GM12878 (cell line): ENCODE data around the gene PPP4R1. TPM values are rescaled to one million over a fixed set of nuclear protein-coding genes. Genes with fewer than 3 reads are reported as not detected.

ENCODE experiments used
- ATAC-seq: fragments of 200-7000 bp; cut with Tn5 transposase; 3 replicates; pipeline ENCODE4 v1.9.1; 2020; ENCODE audit warnings: mild to moderate bottlenecking, moderate library complexity
- BruUV-seq: library from RNA; stranded (reverse); fragments of 400-500 nt; replicated peaks from 2 replicates; lab custom pipeline; 2021; lab: Mats Ljungman, UMichigan
- CTCF ChIA-PET: fragments of 300-600 bp; sonication (Branson Sonifier 250); formaldehyde crosslinking; extraction: SDS; loops from one replicate; lab custom pipeline; 2021; ENCODE audit warnings: inconsistent platforms; lab: Yijun Ruan, JAX
- POLR2A ChIA-PET: fragments of 350-600 bp; formaldehyde crosslinking; extraction: SDS; loops from one replicate; lab custom pipeline; 2021; ENCODE audit warnings: inconsistent platforms; lab: Charles Lee
- RAD21 ChIA-PET: fragments of 300-600 bp; sonication (Branson Sonifier 250); formaldehyde crosslinking; loops from one replicate; lab custom pipeline; 2023; ENCODE audit warnings: antibody characterized with exemption; ENCODE audit not compliant: unreplicated experiment; lab: Charles Lee
- SMC1A ChIA-PET: fragments of 300-600 bp; sonication (Branson Sonifier 250); formaldehyde crosslinking; loops from one replicate; lab custom pipeline; 2023; ENCODE audit not compliant: unreplicated experiment, uncharacterized antibody; lab: Charles Lee
- DNase-seq: peaks from one replicate; pipeline ENCODE4 v3.0.0-alpha.2; 2011; ENCODE audit warnings: low read depth, low spot score
- FAIRE-seq: peaks from 3 replicates; lab custom pipeline; 2011; peaks lifted over from hg19 to GRCh38; lab: Jason Lieb, UNC
- H2AFZ ChIP-seq: 2 replicates; pipeline ENCODE4 v1.6.0; 2011; ENCODE audit warnings: low read depth, low read length, control low read depth; ENCODE audit not compliant: control insufficient read depth
- H3K27ac ChIP-seq: 2 replicates; pipeline ENCODE4 v1.5.1; 2011; ENCODE audit warnings: control low read depth; ENCODE audit not compliant: control insufficient read depth, insufficient read depth
- H3K27me3 ChIP-seq, 2 experiments: replicated peaks in 1 of 2; 2 replicates each; pipeline versions ENCODE4 v1.6.0 to v1.6.1; 2011; ENCODE audit warnings: low read length in 1 of 2; ENCODE audit not compliant: control insufficient read depth in 2 of 2, insufficient read depth in 2 of 2
- H3K36me3 ChIP-seq, 2 experiments: 2 replicates each; pipeline ENCODE4 v1.5.1; 2011; ENCODE audit warnings: low read length in 1 of 2; ENCODE audit not compliant: control insufficient read depth in 2 of 2, insufficient read depth in 2 of 2
- H3K4me1 ChIP-seq: 2 replicates; pipeline ENCODE4 v1.6.1; 2011; ENCODE audit warnings: mild to moderate bottlenecking, low read length, moderate library complexity, mixed read lengths; ENCODE audit not compliant: control insufficient read depth, insufficient read depth
- H3K4me2 ChIP-seq: 2 replicates; pipeline ENCODE4 v1.6.0; 2011; ENCODE audit warnings: control low read depth; ENCODE audit not compliant: control insufficient read depth, insufficient read depth
- H3K4me3 ChIP-seq: fragments of 200-600 bp; sonication (generic); 2 replicates; pipeline ENCODE4 v1.5.1; 2016
- H3K79me2 ChIP-seq: 2 replicates; pipeline ENCODE4 v1.6.0; 2011; ENCODE audit warnings: low read length; ENCODE audit not compliant: control insufficient read depth, insufficient read depth
- H3K9ac ChIP-seq: 2 replicates; pipeline ENCODE4 v1.8.0; 2011; ENCODE audit warnings: low read length, control low read depth, mixed read lengths; ENCODE audit not compliant: control insufficient read depth, insufficient read depth
- H3K9me3 ChIP-seq: replicated peaks from 3 replicates; pipeline ENCODE4 v1.5.1; 2011; ENCODE audit warnings: mild to moderate bottlenecking, low read length; ENCODE audit not compliant: control insufficient read depth, insufficient read depth
- H4K20me1 ChIP-seq: 2 replicates; pipeline ENCODE4 v1.6.0; 2011; ENCODE audit not compliant: control insufficient read depth, insufficient read depth
- ATF7 ChIP-seq: fragments of 450-650 bp; IDR thresholded peaks from 2 replicates; pipeline ENCODE4 v1.6.1; 2016; ENCODE audit warnings: low read depth, mild to moderate bottlenecking
- CTCF ChIP-seq, 3 experiments: IDR thresholded peaks in 2 of 3; conservative IDR thresholded peaks in 1 of 3; 2 replicates each; pipeline ENCODE4 v1.5.1; 2011; ENCODE audit warnings: low read depth in 3 of 3, low read length in 3 of 3, mild to moderate bottlenecking in 3 of 3, control low read depth in 2 of 3, moderate library complexity in 2 of 3, inconsistent platforms in 1 of 3, mixed read lengths in 1 of 3; ENCODE audit not compliant: control insufficient read depth in 2 of 3, insufficient read depth in 1 of 3; ENCODE audit errors: extremely low read depth in 1 of 3
- ETV6 ChIP-seq, 2 experiments: fragments of 450-650 bp in 1 of 2; IDR thresholded peaks in 1 of 2; conservative IDR thresholded peaks in 1 of 2; 2 replicates each; pipeline ENCODE4 v1.6.1; 2014; ENCODE audit warnings: antibody characterized with exemption in 1 of 2, borderline replicate concordance in 1 of 2, low read depth in 1 of 2, mild to moderate bottlenecking in 1 of 2, moderate library complexity in 1 of 2
- GABPA ChIP-seq: IDR thresholded peaks from 2 replicates; pipeline ENCODE4 v1.6.1; 2014; ENCODE audit warnings: antibody characterized with exemption, low read depth, mild to moderate bottlenecking, inconsistent platforms
- HDAC6 ChIP-seq: fragments of 200-600 bp; sonication (generic); IDR thresholded peaks from one replicate; pipeline ENCODE4 v1.8.0; 2017; ENCODE audit warnings: antibody characterized with exemption; ENCODE audit not compliant: unreplicated experiment
- IKZF1 ChIP-seq: fragments of 450-650 bp; conservative IDR thresholded peaks from 2 replicates; pipeline ENCODE4 v1.6.1; 2017; ENCODE audit warnings: antibody characterized with exemption, mild to moderate bottlenecking
- NR2C2 ChIP-seq: IDR thresholded peaks from 2 replicates; pipeline ENCODE4 v1.6.1; 2011; ENCODE audit warnings: borderline replicate concordance, low read depth; ENCODE audit not compliant: control insufficient read depth, insufficient read length
- NR2F1 ChIP-seq: fragments of 450-650 bp; conservative IDR thresholded peaks from 2 replicates; pipeline ENCODE4 v1.6.1; 2017; ENCODE audit warnings: mild to moderate bottlenecking
- NRF1 ChIP-seq: conservative IDR thresholded peaks from 2 replicates; pipeline ENCODE4 v1.6.1; 2011; ENCODE audit warnings: mild to moderate bottlenecking, low read depth, low read length, improper control_type of control experiment
- POLR2A ChIP-seq: IDR thresholded peaks from 2 replicates; pipeline ENCODE4 v1.6.1; 2011; ENCODE audit warnings: low read depth, mild to moderate bottlenecking, low read length
- SIN3A ChIP-seq: IDR thresholded peaks from 2 replicates; pipeline ENCODE4 v1.6.1; 2012; ENCODE audit warnings: low read depth, low read length, improper control_type of control experiment
- TCF3 ChIP-seq: IDR thresholded peaks from 2 replicates; pipeline ENCODE4 v1.6.1; 2012; ENCODE audit warnings: low read depth, mild to moderate bottlenecking, low read length, borderline replicate concordance; ENCODE audit not compliant: insufficient read depth
- ZBTB11 ChIP-seq: fragments of 450-650 bp; formaldehyde crosslinking; IDR thresholded peaks from 2 replicates; pipeline ENCODE4 v1.5.0; 2022; ENCODE audit warnings: mild to moderate bottlenecking, missing genetic modification characterization
- ZNF207 ChIP-seq: fragments of 450-650 bp; IDR thresholded peaks from 2 replicates; pipeline ENCODE4 v1.6.1; 2014; ENCODE audit warnings: antibody characterized with exemption, mild to moderate bottlenecking, borderline replicate concordance
- WGBS: methylation state at CpG from one replicate; pipeline ENCODE4 v1.1.6; 2016; ENCODE audit warnings: low lambda C conversion rate; ENCODE audit not compliant: insufficient replicate concordance, insufficient coverage; ENCODE audit errors: missing lambda C conversion rate; 5-methylcytosine and 5-hydroxymethylcytosine counted together
- in situ Hi-C: fragments of 300-500 bp; cut with MboI; formaldehyde crosslinking; loops from 9 replicates; pipeline ENCODE4 v1.14.3; 2018; ENCODE audit warnings: mixed read lengths
- intact Hi-C: fragments of 100-400 bp; cut with micrococcal nuclease; formaldehyde crosslinking; loops from one replicate; pipeline ENCODE4 v1.14.2; 2022; ENCODE audit not compliant: unreplicated experiment
- polyA plus RNA-seq, 11 experiments: library from polyadenylated mRNA; depleted of rRNA in 4 of 11; unstranded in 6 of 11; stranded (reverse) in 5 of 11; fragments of >200 nt; fragmentation: Nextera tagmentation in 4 of 11; fragmentation: Illumina TruSeq in 1 of 11; extraction: Ambion mirVana in 4 of 11; extraction: Trizol in 1 of 11; gene quantifications; 1 replicate in 1 of 11; 2 replicates in 10 of 11; pipeline versions ENCODE4 v1.2.1 to v1.2.3, GENCODE V29; 2011 to 2016; ENCODE audit warnings: inconsistent platforms in 2 of 11, missing spikeins in 2 of 11, low read depth in 1 of 11
- total RNA-seq, 4 experiments: library from RNA; depleted of rRNA in 3 of 4; stranded (reverse); fragments of >200 nt in 3 of 4; fragmentation: Illumina TruSeq in 1 of 4; extraction: Trizol in 1 of 4; gene quantifications; 2 replicates each; pipeline versions ENCODE4 v1.2.1 to v1.2.3, GENCODE V29; 2013 to 2021
- TF ChIP-seq, protein P1 (sequence below): fragments of 450-650 bp; IDR thresholded peaks from 2 replicates; pipeline ENCODE4 v1.6.1; 2017; ENCODE audit warnings: antibody characterized with exemption, mild to moderate bottlenecking, moderate library complexity

Gene PPP4R1
- total and polyA plus RNA-seq, 10 of the 15 experiments (the other 5 are each of a cell fraction or from before 2014, with no cell fraction given) = 10.9 to 44.4 (median 26.0) TPM

DNA sequence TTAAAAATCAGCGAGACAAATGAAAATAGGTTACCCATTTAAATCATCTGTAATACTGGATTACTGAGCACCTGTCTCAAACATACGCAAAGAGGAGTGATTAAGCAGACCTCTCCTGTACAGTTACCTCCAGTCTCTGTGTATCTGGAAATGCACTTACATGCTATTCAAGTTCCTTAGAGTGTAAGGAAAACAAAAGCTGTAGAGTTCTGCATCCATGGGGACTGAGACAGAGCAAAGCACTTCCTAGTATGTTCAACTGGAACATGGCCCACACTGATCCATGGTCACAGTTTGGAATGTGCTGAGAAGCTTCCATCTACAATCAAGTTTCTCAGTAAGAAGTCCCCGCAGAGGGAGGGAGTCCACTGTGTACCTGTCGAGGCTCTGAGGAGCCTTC is 63.9 kb downstream of the PPP4R1 start:
- H3K9me3 ChIP-seq = no peaks in the 10 kb centered on the region
- in situ Hi-C loops = no loop called here
- intact Hi-C loops = no loop called here
- POLR2A ChIA-PET = interaction anchor here (0.9 kb wide), 1 partner anchor 12 kb away, joined by 4 read pairs; no protein-coding TSS in a partner anchor
- no peak overlapping the region for H3K9ac ChIP-seq
- H3K36me3 ChIP-seq = peaks cover 3 to 16% of the 10 kb centered on the region in 2 experiments; a peak in 3 of 4 replicates
- H3K79me2 ChIP-seq = no peaks in the 10 kb centered on the region
- RAD21 ChIA-PET = no interaction called here
- no peak overlapping the region for H3K27ac ChIP-seq
- no peaks in the 10 kb centered on the region for H3K4me1 ChIP-seq
- SMC1A ChIA-PET = interaction anchor here (1.7 kb wide), 1 partner anchor 18 kb away, joined by 5 read pairs; no protein-coding TSS in a partner anchor
- WGBS = 97% methylated on average over 4 of the region's 4 CpGs
- H3K4me3 ChIP-seq = no peak overlapping the region
- H3K4me2 ChIP-seq = no peak overlapping the region
- DNase-seq (no peak), FAIRE-seq (no peak), ATAC-seq (no peak)
- no peak overlapping the region for H2AFZ ChIP-seq
- H3K27me3 ChIP-seq = no peaks in the 10 kb centered on the region
- no peaks in the 10 kb centered on the region for H4K20me1 ChIP-seq
- CTCF ChIA-PET = no interaction called here
- BruUV-seq = no TSS peak
- TF ChIP-seq TCF3 = no peak
- no peak for TF ChIP-seq HDAC6
- no peak for TF ChIP-seq GABPA
- TF ChIP-seq NR2C2 = no peak
- TF ChIP-seq, protein P1, sequence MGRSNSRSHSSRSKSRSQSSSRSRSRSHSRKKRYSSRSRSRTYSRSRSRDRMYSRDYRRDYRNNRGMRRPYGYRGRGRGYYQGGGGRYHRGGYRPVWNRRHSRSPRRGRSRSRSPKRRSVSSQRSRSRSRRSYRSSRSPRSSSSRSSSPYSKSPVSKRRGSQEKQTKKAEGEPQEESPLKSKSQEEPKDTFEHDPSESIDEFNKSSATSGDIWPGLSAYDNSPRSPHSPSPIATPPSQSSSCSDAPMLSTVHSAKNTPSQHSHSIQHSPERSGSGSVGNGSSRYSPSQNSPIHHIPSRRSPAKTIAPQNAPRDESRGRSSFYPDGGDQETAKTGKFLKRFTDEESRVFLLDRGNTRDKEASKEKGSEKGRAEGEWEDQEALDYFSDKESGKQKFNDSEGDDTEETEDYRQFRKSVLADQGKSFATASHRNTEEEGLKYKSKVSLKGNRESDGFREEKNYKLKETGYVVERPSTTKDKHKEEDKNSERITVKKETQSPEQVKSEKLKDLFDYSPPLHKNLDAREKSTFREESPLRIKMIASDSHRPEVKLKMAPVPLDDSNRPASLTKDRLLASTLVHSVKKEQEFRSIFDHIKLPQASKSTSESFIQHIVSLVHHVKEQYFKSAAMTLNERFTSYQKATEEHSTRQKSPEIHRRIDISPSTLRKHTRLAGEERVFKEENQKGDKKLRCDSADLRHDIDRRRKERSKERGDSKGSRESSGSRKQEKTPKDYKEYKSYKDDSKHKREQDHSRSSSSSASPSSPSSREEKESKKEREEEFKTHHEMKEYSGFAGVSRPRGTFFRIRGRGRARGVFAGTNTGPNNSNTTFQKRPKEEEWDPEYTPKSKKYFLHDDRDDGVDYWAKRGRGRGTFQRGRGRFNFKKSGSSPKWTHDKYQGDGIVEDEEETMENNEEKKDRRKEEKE = no peak
- TF ChIP-seq IKZF1 = no peak
- no peak for TF ChIP-seq NR2F1
- no peak for TF ChIP-seq ETV6 (conservative IDR thresholded peaks at IDR 0.05 in 1 of 2, IDR thresholded peaks at IDR 0.05 in 1 of 2; ENCODE audit: borderline replicate concordance in 1 of 2, low read depth in 1 of 2)
- no peak for TF ChIP-seq SIN3A
- TF ChIP-seq CTCF (IDR thresholded peaks at IDR 0.05 in 2 of 3, conservative IDR thresholded peaks at IDR 0.05 in 1 of 3; ENCODE audit: control insufficient read depth in 2 of 3, extremely low read depth in 1 of 3, insufficient read depth in 1 of 3, low read depth in 3 of 3, low read length in 3 of 3) = no peak
- no peak for TF ChIP-seq ZBTB11 (CRISPR knock-in tag)
- no peak for TF ChIP-seq ATF7
- TF ChIP-seq NRF1 = no peak
- no peak for TF ChIP-seq ZNF207
- TF ChIP-seq POLR2A = no peak
